IgD-negative memory B cell (primary cell): ENCODE measurements around the gene ANKRD22. TPM values are rescaled to one million over a fixed set of nuclear protein-coding genes. Genes with fewer than 3 reads are reported as not detected.
A peak's percentile ranks its signal among the peaks of the same experiment; 100 is the strongest.
"Not testable (repeated sequence)": the region's sequence is repeated elsewhere in the genome, so short reads cannot be mapped to it uniquely, and the experiment has no call there.

ENCODE experiments used
- H3K27ac Mint-ChIP-seq, 3 donors: one replicate each; pipeline ENCODE4 v1.8.0; 2020 to 2022; ENCODE audit warnings: mild to moderate bottlenecking in 3 of 3, mixed read lengths in 3 of 3, moderate library complexity in 1 of 3
- H3K27me3 Mint-ChIP-seq: one replicate; pipeline ENCODE4 v1.8.0; 2021; ENCODE audit warnings: mixed read lengths
- H3K36me3 Mint-ChIP-seq: one replicate; pipeline ENCODE4 v1.8.0; 2020; ENCODE audit warnings: mild to moderate bottlenecking, mixed read lengths
- H3K4me1 Mint-ChIP-seq, 3 donors: one replicate each; pipeline ENCODE4 v1.8.0; 2020 to 2022; ENCODE audit warnings: mixed read lengths in 3 of 3, mild to moderate bottlenecking in 1 of 3
- H3K4me3 Mint-ChIP-seq, 4 donors: one replicate each; pipeline ENCODE4 v1.8.0; 2020 to 2022; ENCODE audit warnings: mild to moderate bottlenecking in 4 of 4, mixed read lengths in 4 of 4, moderate library complexity in 3 of 4
- H3K9me3 Mint-ChIP-seq, 3 donors: one replicate each; pipeline ENCODE4 v1.8.0; 2020 to 2021; ENCODE audit warnings: mixed read lengths in 3 of 3, mild to moderate bottlenecking in 1 of 3
- polyA plus RNA-seq: library from polyadenylated mRNA; unstranded; fragments of 300-500 nt; fragmentation: Illumina TruSeq; gene quantifications from one replicate; pipeline ENCODE4 v1.2.3, GENCODE V29; 2021

Gene ANKRD22
- polyA plus RNA-seq, 1 donor from 2014 or later: not detected

- no peaks in the 10 kb centered on the region for H3K36me3 Mint-ChIP-seq
- no peak overlapping the region for H3K27ac Mint-ChIP-seq
- H3K4me3 Mint-ChIP-seq: no peak overlapping the region
Observed at GRCh38 chr10:88857831-88858230, 6.2 kb upstream of the ANKRD22 start.

GRCh38 chr10:88854684-88855083 lies 3.0 kb upstream of the ANKRD22 start:
- no peaks in the 10 kb centered on the region for H3K36me3 Mint-ChIP-seq
- H3K27me3 Mint-ChIP-seq: no peaks in the 10 kb centered on the region
- no peaks in the 10 kb centered on the region for H3K9me3 Mint-ChIP-seq
- no peak overlapping the region for H3K27ac Mint-ChIP-seq
- H3K4me1 Mint-ChIP-seq: peaks cover 0 to 4% (median 4%) of the 10 kb centered on the region in 3 donors
- H3K4me3 Mint-ChIP-seq: no peak overlapping the region

More at GRCh38 chr10:88857831-88858230, 6.2 kb upstream of the ANKRD22 start:
- Mint-ChIP-seq H3K4me1 (peaks cover 0 to 4% (median 4%) of the 10 kb centered on the region in 3 donors), H3K9me3 (no peaks in the 10 kb centered on the region), H3K27me3 (no peaks in the 10 kb centered on the region)

GRCh38 chr10:88853155-88853881 lies 1.7 kb upstream of the ANKRD22 start:
- Mint-ChIP-seq H3K9me3 (no peaks in the 10 kb centered on the region), H3K27me3 (no peaks in the 10 kb centered on the region), H3K36me3 (no peaks in the 10 kb centered on the region), H3K4me3 (no peak overlapping the region), H3K27ac (no peak overlapping the region), H3K4me1 (peaks cover 0 to 4% (median 4%) of the 10 kb centered on the region in 3 donors)

GRCh38 chr10:88852327-88852726 lies 683 bp upstream of the ANKRD22 start:
- Mint-ChIP-seq H3K36me3 (no peaks in the 10 kb centered on the region), H3K9me3 (no peaks in the 10 kb centered on the region), H3K4me3 (no peak overlapping the region), H3K27me3 (no peaks in the 10 kb centered on the region), H3K4me1 (peaks cover 0 to 4% (median 4%) of the 10 kb centered on the region in 3 donors), H3K27ac (no peak overlapping the region)

GRCh38 chr10:88850712-88851111 lies 932 bp downstream of the ANKRD22 start:
- Mint-ChIP-seq H3K4me1 (peaks cover 0 to 4% (median 4%) of the 10 kb centered on the region in 3 donors), H3K27ac (no peak overlapping the region)

GRCh38 chr10:88849234-88849633 lies 2.4 kb downstream of the ANKRD22 start:
- peaks cover 2% of the 10 kb centered on the region for H3K27me3 Mint-ChIP-seq
- no peak overlapping the region for H3K27ac Mint-ChIP-seq
- no peaks in the 10 kb centered on the region for H3K9me3 Mint-ChIP-seq
- peaks cover 0 to 4% (median 4%) of the 10 kb centered on the region in 3 donors for H3K4me1 Mint-ChIP-seq
- H3K36me3 Mint-ChIP-seq: no peaks in the 10 kb centered on the region
- no peak overlapping the region for H3K4me3 Mint-ChIP-seq

More at GRCh38 chr10:88850712-88851111, 932 bp downstream of the ANKRD22 start:
- Mint-ChIP-seq H3K27me3 (peaks cover 1% of the 10 kb centered on the region), H3K36me3 (no peaks in the 10 kb centered on the region), H3K9me3 (no peaks in the 10 kb centered on the region), H3K4me3 (no peak overlapping the region)

- H3K4me1 Mint-ChIP-seq: peaks cover 0 to 3% (median 2%) of the 10 kb centered on the region in 3 donors
- no peak overlapping the region for H3K4me3 Mint-ChIP-seq
- H3K27ac Mint-ChIP-seq: no peak overlapping the region
- H3K36me3 Mint-ChIP-seq: no peaks in the 10 kb centered on the region
- peaks cover 2% of the 10 kb centered on the region for H3K27me3 Mint-ChIP-seq
- H3K9me3 Mint-ChIP-seq: no peaks in the 10 kb centered on the region
Observed at GRCh38 chr10:88848499-88848898, 3.1 kb downstream of the ANKRD22 start.

- H3K4me1 Mint-ChIP-seq: no peaks in the 10 kb centered on the region
- peaks cover 2% of the 10 kb centered on the region for H3K27me3 Mint-ChIP-seq
- no peak overlapping the region for H3K27ac Mint-ChIP-seq
- H3K4me3 Mint-ChIP-seq: no peak overlapping the region
- no peaks in the 10 kb centered on the region for H3K36me3 Mint-ChIP-seq
- no peaks in the 10 kb centered on the region for H3K9me3 Mint-ChIP-seq
Observed at GRCh38 chr10:88843171-88843570, 8.5 kb downstream of the ANKRD22 start.

GRCh38 chr10:88841316-88842111 lies 10.1 kb downstream of the ANKRD22 start:
- H3K27ac Mint-ChIP-seq: no peak overlapping the region
- no peaks in the 10 kb centered on the region for H3K36me3 Mint-ChIP-seq
- peaks cover 2% of the 10 kb centered on the region for H3K27me3 Mint-ChIP-seq

GRCh38 chr10:88840881-88841280 lies 10.8 kb downstream of the ANKRD22 start:
- no peaks in the 10 kb centered on the region for H3K36me3 Mint-ChIP-seq

More at GRCh38 chr10:88841316-88842111, 10.1 kb downstream of the ANKRD22 start:
- Mint-ChIP-seq H3K4me1 (no peaks in the 10 kb centered on the region), H3K9me3 (no peaks in the 10 kb centered on the region), H3K4me3 (no peak overlapping the region)

GRCh38 chr10:88840104-88840503 lies 11.5 kb downstream of the ANKRD22 start:
- Mint-ChIP-seq H3K27me3 (no peaks in the 10 kb centered on the region), H3K36me3 (no peaks in the 10 kb centered on the region), H3K4me3 (no peak overlapping the region), H3K27ac (no peak overlapping the region), H3K4me1 (no peaks in the 10 kb centered on the region), H3K9me3 (no peaks in the 10 kb centered on the region)

More at GRCh38 chr10:88840881-88841280, 10.8 kb downstream of the ANKRD22 start:
- Mint-ChIP-seq H3K27ac (no peak overlapping the region), H3K27me3 (peaks cover 2% of the 10 kb centered on the region), H3K4me3 (no peak overlapping the region), H3K9me3 (no peaks in the 10 kb centered on the region), H3K4me1 (no peaks in the 10 kb centered on the region)

GRCh38 chr10:88838766-88839350 lies 12.8 kb downstream of the ANKRD22 start:
- Mint-ChIP-seq H3K4me3 (no peak overlapping the region), H3K36me3 (no peaks in the 10 kb centered on the region), H3K9me3 (no peaks in the 10 kb centered on the region), H3K27ac (peak overlapping the region in 1 of 3 donors; percentile 50), H3K27me3 (no peaks in the 10 kb centered on the region), H3K4me1 (peaks cover 0 to under 1% (median 0%) of the 10 kb centered on the region in 3 donors)

- not testable (repeated sequence) for H3K27me3 Mint-ChIP-seq, H3K9me3 Mint-ChIP-seq, H3K27ac Mint-ChIP-seq, H3K4me1 Mint-ChIP-seq, H3K4me3 Mint-ChIP-seq, H3K36me3 Mint-ChIP-seq
Observed at GRCh38 chr10:88837632-88838031, 14.0 kb downstream of the ANKRD22 start.

- peaks cover 7% of the 10 kb centered on the region for H3K27me3 Mint-ChIP-seq
- H3K4me1 Mint-ChIP-seq: peaks cover 7 to 17% (median 10%) of the 10 kb centered on the region in 3 donors
- no peaks in the 10 kb centered on the region for H3K36me3 Mint-ChIP-seq
- H3K4me3 Mint-ChIP-seq: no peak overlapping the region
- H3K9me3 Mint-ChIP-seq: no peaks in the 10 kb centered on the region
- H3K27ac Mint-ChIP-seq: no peak overlapping the region
Observed at GRCh38 chr10:88835910-88836221, 15.8 kb downstream of the ANKRD22 start.
